ENCODE measurements around the gene CCR5. TPM values are rescaled to one million over a fixed set of nuclear protein-coding genes. Genes with fewer than 3 reads are reported as not detected.
A peak's percentile ranks its signal among the peaks of the same experiment; 100 is the strongest.

CCR5 gene
- total RNA-seq, 1 experiment from 2014 or later = not detected

GRCh38 chr3:46407970-46408369 lies 37.2 kb downstream of the CCR5 start:
- DNase-seq (ENCODE audit: low read depth) = no peak

- DNase-seq (ENCODE audit: low read depth) = no peak
These were observed 38.1 kb downstream of the CCR5 start for GRCh38 chr3:46408853-46409252.

- no peak for DNase-seq (ENCODE audit: low read depth)
These were observed 39.2 kb downstream of the CCR5 start for GRCh38 chr3:46409739-46410489.

- peak; percentile 40 for DNase-seq (ENCODE audit: low read depth)
These were observed 39.9 kb downstream of the CCR5 start for GRCh38 chr3:46410669-46411068.

- no peak for DNase-seq (ENCODE audit: low read depth)
These were observed 40.5 kb downstream of the CCR5 start for GRCh38 chr3:46411271-46411670.

DNA sequence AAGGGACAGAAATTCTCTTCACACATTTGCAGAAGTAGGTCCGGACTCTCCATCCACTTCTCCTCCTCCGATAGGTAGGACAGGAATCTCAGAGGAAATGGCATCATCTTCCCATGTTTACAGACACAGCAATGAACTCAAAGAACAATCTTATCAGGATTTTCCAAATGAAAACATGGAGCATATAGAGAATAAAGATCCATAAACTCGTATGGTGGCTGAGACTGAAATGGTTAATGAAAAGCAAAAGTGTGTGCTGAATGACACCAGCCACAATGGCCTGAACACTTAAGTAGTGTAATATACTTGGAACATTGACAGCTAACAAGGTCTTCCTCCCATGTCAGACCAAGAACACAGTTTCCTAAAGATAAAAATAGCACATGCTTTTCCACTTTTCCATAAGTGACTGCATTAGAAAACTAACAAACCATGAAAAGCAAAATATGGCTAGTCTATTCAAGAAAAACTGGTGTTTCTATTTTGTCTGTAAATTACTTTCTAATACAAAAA lies 42.1 kb downstream of the CCR5 start:
- DNase-seq (ENCODE audit: low read depth) = no peak

- DNase-seq (ENCODE audit: low read depth) = no peak
These were observed 43.2 kb downstream of the CCR5 start for GRCh38 chr3:46413951-46414350.

- DNase-seq (ENCODE audit: low read depth) = no peak
These were observed 44.0 kb downstream of the CCR5 start for GRCh38 chr3:46414739-46415138.

DNA sequence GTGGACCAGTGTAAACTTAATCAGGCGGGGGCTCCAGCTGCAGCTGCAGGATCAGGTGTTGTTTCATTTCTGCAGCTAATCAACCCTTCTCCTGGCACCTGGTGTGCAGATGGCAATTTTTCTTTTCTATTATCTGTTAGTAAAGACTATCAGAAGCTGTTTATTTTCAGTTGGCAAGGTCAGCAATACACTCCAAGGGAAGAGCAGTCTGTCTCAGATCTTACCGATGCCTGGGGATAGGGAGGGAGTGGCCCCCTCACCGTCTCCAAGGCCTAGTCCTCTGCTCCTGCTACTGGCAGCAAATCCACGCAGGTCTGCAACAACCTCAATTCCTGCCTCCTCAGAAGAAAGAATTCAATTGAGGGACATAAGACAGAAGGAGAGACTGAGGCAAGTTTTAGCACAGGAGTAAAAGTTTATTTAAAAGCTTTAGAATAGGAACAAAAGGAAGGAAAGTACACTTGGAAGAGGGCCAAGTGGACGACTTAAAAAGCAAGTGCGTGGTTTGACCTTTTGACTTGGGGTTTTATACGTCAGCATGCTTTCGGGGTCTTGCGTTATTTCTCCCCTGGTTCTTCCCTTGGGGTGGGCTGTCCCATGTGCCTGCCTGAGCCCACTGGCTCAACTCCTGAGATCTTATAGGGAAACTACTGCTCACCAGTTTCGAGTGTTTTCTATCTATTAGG lies 45.5 kb downstream of the CCR5 start:
- no peak for DNase-seq (ENCODE audit: low read depth)

DNA sequence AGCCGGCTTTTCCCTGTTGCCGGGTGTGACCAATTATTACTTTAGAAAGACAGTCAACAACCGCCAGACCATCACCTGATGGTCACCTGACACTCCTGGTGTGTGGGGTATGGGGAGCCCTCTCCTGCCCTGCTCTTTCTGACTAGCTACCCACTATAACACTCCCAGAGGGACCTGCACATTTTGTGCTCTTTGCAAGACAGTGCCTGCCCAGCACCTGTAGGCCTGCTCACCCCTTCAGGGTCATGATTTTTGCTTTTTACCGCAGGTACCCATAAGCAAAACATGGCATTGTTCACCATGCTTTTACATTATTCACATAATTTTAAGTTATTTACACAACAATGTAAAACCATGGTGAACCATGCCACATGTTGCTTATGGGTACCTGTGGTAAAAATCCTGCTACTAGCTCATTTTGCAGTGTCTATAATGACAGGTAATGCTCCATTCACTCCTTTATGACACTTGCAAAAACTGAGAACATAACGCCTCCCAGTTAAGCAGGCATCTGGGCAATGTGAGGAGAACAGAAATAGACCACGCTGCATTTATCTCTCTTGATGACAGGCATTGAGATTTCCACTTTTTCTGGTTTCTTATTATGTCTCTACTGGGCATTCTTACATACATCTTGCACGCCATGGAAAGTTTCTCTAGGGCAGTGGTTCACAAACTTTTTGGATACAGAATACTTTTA lies 46.2 kb downstream of the CCR5 start:
- DNase-seq (ENCODE audit: low read depth) = no peak

DNA sequence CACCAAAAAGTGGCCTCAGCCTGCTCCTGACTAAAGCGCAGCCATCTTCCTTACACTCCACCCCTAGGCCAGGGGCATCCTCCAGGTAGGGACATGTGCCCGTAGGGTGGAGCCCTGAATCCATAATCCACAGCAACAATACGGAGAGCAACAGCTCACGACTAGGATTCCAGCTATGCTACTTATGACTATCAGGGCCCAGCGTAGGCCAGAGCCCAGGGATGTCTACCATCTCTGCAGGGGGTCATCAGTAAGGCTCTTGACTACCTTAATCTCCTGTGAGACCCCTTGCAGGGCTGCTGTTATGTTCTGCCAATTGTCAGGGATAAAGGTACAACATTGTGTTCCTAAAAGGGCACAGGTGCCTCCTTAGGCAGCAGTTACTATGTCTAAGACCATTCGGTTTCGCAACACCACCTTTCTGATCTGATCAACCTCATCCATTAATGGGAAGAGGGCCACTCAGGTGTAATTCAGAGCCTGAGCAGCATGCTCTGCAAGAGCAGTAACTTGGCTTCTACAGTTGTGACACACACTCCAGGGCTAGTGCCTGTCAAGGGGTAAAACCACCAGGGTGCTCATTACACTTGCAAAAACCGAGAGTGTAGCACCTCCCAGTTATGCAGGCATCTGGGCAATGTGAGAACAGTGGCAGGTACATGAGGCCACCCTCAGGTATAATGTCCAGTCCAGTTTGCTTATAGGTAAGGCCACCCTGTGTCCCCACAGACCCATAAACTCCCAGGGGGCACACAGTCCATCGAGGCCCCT lies 47.3 kb downstream of the CCR5 start:
- no peak for DNase-seq (ENCODE audit: low read depth)

- DNase-seq (ENCODE audit: low read depth) = no peak
These were observed 49.1 kb downstream of the CCR5 start for GRCh38 chr3:46419816-46420215.

GRCh38 chr3:46420931-46421330 lies 50.2 kb downstream of the CCR5 start:
- no peak for DNase-seq (ENCODE audit: low read depth)

- DNase-seq (ENCODE audit: low read depth) = peak; percentile 97
These were observed 51.9 kb downstream of the CCR5 start for GRCh38 chr3:46422617-46423016.

GRCh38 chr3:46423588-46423987 lies 52.8 kb downstream of the CCR5 start:
- peak; percentile 77 for DNase-seq (ENCODE audit: low read depth)

Other genes starting within 250 kb of the CCR5 start
- 0.36 and 0.59 TPM in 2 replicates for gene CCR1, start 162.6 kb upstream of the CCR5 start, total RNA-seq (2014; rRNA removed; shearing (Covaris generic))
- gene CCR3, start 128.5 kb upstream of the CCR5 start, total RNA-seq (2014; rRNA removed; shearing (Covaris generic)) = 0.10 TPM in 1 of 2 replicates, not detected in the other
- not detected in 2 replicates for gene CCR2, start 16.8 kb upstream of the CCR5 start, total RNA-seq (2014; rRNA removed; shearing (Covaris generic))
- gene CCRL2, start 36.3 kb downstream of the CCR5 start, total RNA-seq (2014; rRNA removed; shearing (Covaris generic)) = 2.8 and 6.1 TPM in 2 replicates
- gene LTF, start 94.0 kb downstream of the CCR5 start, total RNA-seq (2014; rRNA removed; shearing (Covaris generic)) = 0.49 and 0.72 TPM in 2 replicates
- gene RTP3, start 127.0 kb downstream of the CCR5 start, total RNA-seq (2014; rRNA removed; shearing (Covaris generic)) = not detected in 2 replicates
- gene LRRC2, start 195.4 kb downstream of the CCR5 start, total RNA-seq (2014; rRNA removed; shearing (Covaris generic)) = 0.12 and 0.59 TPM in 2 replicates
- not detected in 2 replicates for gene FAM240A, start 241.6 kb downstream of the CCR5 start, total RNA-seq (2014; rRNA removed; shearing (Covaris generic))